IMR-90 (cell line): ENCODE measurements around the gene NEUROG1. TPM values are rescaled to one million over a fixed set of nuclear protein-coding genes. Genes with fewer than 3 reads are reported as not detected.
A peak's percentile ranks its signal among the peaks of the same experiment; 100 is the strongest.

Experiments
- ATAC-seq: fragments of 200-7000 bp; cut with Tn5 transposase; 2 replicates; pipeline ENCODE4 v1.9.1; 2020; ENCODE audit warnings: low read depth, mild to moderate bottlenecking, moderate library complexity
- BruUV-seq: library from RNA; stranded (reverse); fragments of 400-500 nt; replicated peaks from 2 replicates; lab custom pipeline; 2021; lab: Mats Ljungman, UMichigan
- CTCF ChIA-PET: fragments of 300-600 bp; formaldehyde crosslinking; extraction: SDS; loops from one replicate; lab custom pipeline; 2021; ENCODE audit warnings: antibody characterized with exemption; lab: Yijun Ruan, JAX
- POLR2A ChIA-PET: fragments of 300-600 bp; sonication (Branson Sonifier 250); formaldehyde crosslinking; loops from one replicate; lab custom pipeline; 2022; ENCODE audit warnings: antibody characterized with exemption; ENCODE audit not compliant: unreplicated experiment; lab: Charles Lee
- DNase-seq: peaks from one replicate; pipeline ENCODE4 v3.0.0; 2013
- H2AFZ ChIP-seq: replicated peaks from 2 replicates; pipeline ENCODE3; 2013; ENCODE audit warnings: low read length, mild to moderate bottlenecking; ENCODE audit not compliant: poor library complexity
- H2AK5ac ChIP-seq: 2 replicates; pipeline ENCODE4 v1.6.1; 2013; ENCODE audit warnings: low read depth, low read length, inconsistent platforms
- H2AK9ac ChIP-seq: replicated peaks from 2 replicates; pipeline ENCODE3; 2013; ENCODE audit warnings: mild to moderate bottlenecking, low read depth, low read length, moderate library complexity; ENCODE audit not compliant: poor library complexity
- H2BK120ac ChIP-seq: 2 replicates; pipeline ENCODE4 v1.6.1; 2013; ENCODE audit warnings: low read depth, low read length, inconsistent platforms
- H2BK15ac ChIP-seq: 3 replicates; pipeline ENCODE4 v1.6.1; 2013; ENCODE audit warnings: low read depth, low read length, inconsistent platforms
- H2BK20ac ChIP-seq: 2 replicates; pipeline ENCODE4 v1.6.1; 2013; ENCODE audit warnings: low read depth, mild to moderate bottlenecking, inconsistent platforms, low read length, moderate library complexity
- H2BK5ac ChIP-seq: 2 replicates; pipeline ENCODE4 v1.6.1; 2013; ENCODE audit warnings: mild to moderate bottlenecking, low read depth, low read length, inconsistent platforms; ENCODE audit not compliant: poor library complexity, severe bottlenecking
- H3K14ac ChIP-seq: replicated peaks from 2 replicates; pipeline ENCODE4 v1.6.1; 2013; ENCODE audit warnings: low read depth, low read length, inconsistent platforms
- H3K18ac ChIP-seq: 2 replicates; pipeline ENCODE4 v1.6.1; 2013; ENCODE audit warnings: low read depth, low read length, control low read depth
- H3K23ac ChIP-seq: 2 replicates; pipeline ENCODE4 v1.6.1; 2013; ENCODE audit warnings: low read depth, low read length, inconsistent platforms
- H3K27ac ChIP-seq: 2 replicates; pipeline ENCODE4 v1.5.1; 2013; ENCODE audit warnings: mild to moderate bottlenecking, control low read depth, low read length; ENCODE audit not compliant: insufficient read depth
- H3K27me3 ChIP-seq: 2 replicates; pipeline ENCODE4 v1.6.1; 2013; ENCODE audit warnings: low read length; ENCODE audit not compliant: control insufficient read depth, insufficient read depth
- H3K36me3 ChIP-seq: 2 replicates; pipeline ENCODE4 v1.6.1; 2013; ENCODE audit warnings: low read length, mixed read lengths; ENCODE audit not compliant: control insufficient read depth, insufficient read depth
- H3K4ac ChIP-seq: 2 replicates; pipeline ENCODE4 v1.6.1; 2013; ENCODE audit warnings: low read depth, low read length, inconsistent platforms
- H3K4me1 ChIP-seq: 2 replicates; pipeline ENCODE4 v1.6.1; 2013; ENCODE audit warnings: low read length, mixed read lengths; ENCODE audit not compliant: control insufficient read depth, insufficient read depth
- H3K4me2 ChIP-seq: 2 replicates; pipeline ENCODE4 v1.6.1; 2013; ENCODE audit warnings: low read depth, mild to moderate bottlenecking, control low read depth, low read length, moderate library complexity
- H3K4me3 ChIP-seq: 2 replicates; pipeline ENCODE4 v1.5.1; 2013; ENCODE audit warnings: low read depth, mild to moderate bottlenecking, control low read depth, low read length, moderate library complexity; ENCODE audit not compliant: insufficient read depth
- H3K56ac ChIP-seq: 2 replicates; pipeline ENCODE4 v1.6.1; 2013; ENCODE audit warnings: low read length, inconsistent platforms; ENCODE audit not compliant: insufficient read depth; ENCODE audit errors: extremely low read depth
- H3K79me1 ChIP-seq, 2 experiments: 2 replicates each; pipeline ENCODE4 v1.6.1; 2013; ENCODE audit warnings: low read length in 2 of 2, inconsistent platforms in 1 of 2, low read depth in 1 of 2
- H3K9ac ChIP-seq: 2 replicates; pipeline ENCODE4 v1.6.1; 2013; ENCODE audit warnings: low read depth, low read length, control low read depth
- H3K9me1 ChIP-seq: 2 replicates; pipeline ENCODE4 v1.6.1; 2013; ENCODE audit warnings: low read length, inconsistent platforms; ENCODE audit not compliant: insufficient read depth
- H3K9me3 ChIP-seq: 2 replicates; pipeline ENCODE4 v1.6.1; 2013; ENCODE audit warnings: low read length; ENCODE audit not compliant: control insufficient read depth, insufficient read depth
- H4K20me1 ChIP-seq: 2 replicates; pipeline ENCODE4 v1.6.1; 2013; ENCODE audit warnings: low read length, inconsistent platforms; ENCODE audit not compliant: insufficient read depth
- H4K5ac ChIP-seq: 2 replicates; pipeline ENCODE4 v1.6.1; 2013; ENCODE audit warnings: mild to moderate bottlenecking, low read depth, low read length, control low read depth
- H4K8ac ChIP-seq, 2 experiments: 2 replicates each; pipeline ENCODE4 v1.6.1; 2013; ENCODE audit warnings: low read depth in 2 of 2, low read length in 2 of 2, control low read depth in 1 of 2, inconsistent platforms in 1 of 2
- H4K91ac ChIP-seq: 2 replicates; pipeline ENCODE4 v1.6.1; 2013; ENCODE audit warnings: low read depth, low read length, inconsistent platforms; ENCODE audit not compliant: insufficient read depth
- CHD1 ChIP-seq: IDR thresholded peaks from 2 replicates; pipeline ENCODE4 v1.6.1; 2012; ENCODE audit warnings: low read depth, low read length, improper control_type of control experiment
- FOS ChIP-seq: fragments of 150-350 bp; IDR thresholded peaks from 2 replicates; pipeline ENCODE4 v1.6.1; 2016; ENCODE audit warnings: low read depth, low read length
- MXI1 ChIP-seq: IDR thresholded peaks from 2 replicates; pipeline ENCODE4 v1.6.1; 2012; ENCODE audit warnings: low read depth, mild to moderate bottlenecking, low read length, moderate library complexity, borderline replicate concordance
- POLR2A ChIP-seq: IDR thresholded peaks from 2 replicates; pipeline ENCODE4 v1.6.1; 2012; ENCODE audit warnings: mild to moderate bottlenecking, low read depth, low read length
- RAD21 ChIP-seq: IDR thresholded peaks from 2 replicates; pipeline ENCODE4 v1.6.1; 2012; ENCODE audit warnings: low read length, improper control_type of control experiment
- RCOR1 ChIP-seq: IDR thresholded peaks from 2 replicates; pipeline ENCODE4 v1.6.1; 2012; ENCODE audit warnings: mild to moderate bottlenecking, low read length, improper control_type of control experiment; ENCODE audit not compliant: insufficient replicate concordance
- RFX5 ChIP-seq: IDR thresholded peaks from 2 replicates; pipeline ENCODE4 v1.8.0; 2012; ENCODE audit warnings: low read depth, mild to moderate bottlenecking, low read length, moderate library complexity
- SMC3 ChIP-seq: fragments of 150-350 bp; IDR thresholded peaks from 2 replicates; pipeline ENCODE4 v1.6.1; 2016; ENCODE audit warnings: low read depth, mild to moderate bottlenecking, antibody characterized with exemption, low read length, moderate library complexity
- WGBS, 2 experiments: methylation state at CpG; one replicate each; pipeline versions ENCODE4 v1.1.5 to v1.1.7; 2013; ENCODE audit warnings: missing lambda C conversion rate in 2 of 2; ENCODE audit not compliant: insufficient read length in 1 of 2; ENCODE audit errors: extremely low coverage in 2 of 2; 5-methylcytosine and 5-hydroxymethylcytosine counted together
- dilution Hi-C: fragments of 300-500 bp; cut with HindIII; formaldehyde crosslinking; loops from one replicate; pipeline ENCODE4 v1.14.3; 2018; ENCODE audit warnings: low sequenced_read_pairs; ENCODE audit not compliant: unreplicated experiment
- in situ Hi-C: fragments of 300-500 bp; cut with MboI; formaldehyde crosslinking; loops from 3 replicates; pipeline ENCODE4 v1.14.3; 2019; ENCODE audit warnings: low sequenced_read_pairs, inconsistent platforms, mixed read lengths
- intact Hi-C: fragments of 100-400 bp; cut with micrococcal nuclease; formaldehyde crosslinking; loops from 2 replicates; pipeline ENCODE4 v1.10.0; 2022
- polyA plus RNA-seq, 3 experiments: library from polyadenylated mRNA; depleted of rRNA; stranded (reverse); fragments of >200 nt; gene quantifications; 2 replicates each; pipeline ENCODE4 v1.2.3, GENCODE V29; 2012; ENCODE audit warnings: low replicate concordance in 1 of 3
- total RNA-seq: library from RNA; depleted of rRNA; stranded (reverse); fragments of >200 nt; gene quantifications from 2 replicates; pipeline ENCODE4 v1.2.3, GENCODE V29; 2012
- TF ChIP-seq, protein P1 (sequence below): conservative IDR thresholded peaks from 2 replicates; pipeline ENCODE4 v1.5.1; 2012; ENCODE audit warnings: mild to moderate bottlenecking, low read depth, low read length, improper control_type of control experiment
- TF ChIP-seq, protein P2 (sequence below): fragments of 150-350 bp; IDR thresholded peaks from 2 replicates; pipeline ENCODE4 v1.6.1; 2016; ENCODE audit warnings: low read depth, mild to moderate bottlenecking, low read length, moderate library complexity, borderline replicate concordance

NEUROG1 gene
- total and polyA plus RNA-seq, 2 of the 4 experiments (the other 2 are of a cell fraction): not detected

DNA sequence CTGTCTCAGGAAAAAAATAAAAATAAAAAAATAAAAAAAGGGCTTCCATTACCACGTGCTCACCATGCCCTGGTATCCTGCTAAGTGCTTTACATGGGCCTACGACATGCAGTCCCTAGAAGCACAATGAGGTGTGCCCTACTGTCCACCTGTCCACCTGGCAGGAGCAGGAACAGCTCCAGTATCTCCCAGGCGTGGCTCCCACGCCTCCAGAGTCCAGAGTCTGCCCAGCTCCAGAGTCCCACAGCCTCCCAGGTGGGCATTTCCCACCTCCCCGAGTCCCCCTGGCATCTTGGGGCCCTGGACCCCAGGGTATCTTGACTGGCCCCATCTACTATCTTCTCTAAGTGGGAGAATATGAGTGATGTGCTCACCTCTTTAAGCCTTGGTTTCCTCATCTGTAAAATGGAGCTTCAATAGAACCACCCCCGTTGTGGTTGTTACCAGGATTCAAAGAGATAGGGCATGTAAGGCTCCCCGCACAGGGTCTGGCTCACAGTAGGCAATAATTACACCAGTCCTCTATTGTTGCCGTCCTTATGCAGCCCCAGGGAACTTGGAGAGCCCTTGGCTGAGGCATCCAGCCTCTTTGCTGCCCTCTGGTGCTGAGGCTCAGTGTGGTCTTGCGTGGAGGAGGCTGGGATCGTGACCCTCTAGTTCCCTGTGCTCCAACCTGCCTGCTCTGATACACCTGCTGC is 34.1 kb upstream of the NEUROG1 start:
- H3K9me3 ChIP-seq: no peaks in the 10 kb centered on the region
- no peak overlapping the region for H3K27ac ChIP-seq
- no peak overlapping the region for H2AFZ ChIP-seq
- no peak overlapping the region for H3K18ac ChIP-seq
- BruUV-seq: no TSS peak
- no peak overlapping the region for H2BK5ac ChIP-seq
- H3K23ac ChIP-seq: no peak overlapping the region
- H2AK5ac ChIP-seq: no peak overlapping the region
- H4K5ac ChIP-seq: no peak overlapping the region
- H4K91ac ChIP-seq: no peak overlapping the region
- peaks cover 28% of the 10 kb centered on the region; the same call in 1 of the 2 replicates for H3K27me3 ChIP-seq
- dilution Hi-C loops (loop anchor here (25.0 kb wide), 1 partner anchor 108 kb away; the partner anchor contains the start of gene TIFAB), in situ Hi-C loops (loop anchor here (10.0 to 25.0 kb wide), 2 partner anchors 265 to 642 kb away; partner anchors contain the start of gene SLC25A48), intact Hi-C loops (loop anchor here (10.0 kb wide), 1 partner anchor 645 kb away; no protein-coding TSS in a partner anchor)
- H3K4me1 ChIP-seq: no peaks in the 10 kb centered on the region
- no peaks in the 10 kb centered on the region for H3K79me1 ChIP-seq
- H3K4ac ChIP-seq: no peak overlapping the region
- no peak overlapping the region for H3K4me2 ChIP-seq
- POLR2A ChIA-PET: no interaction called here
- no peak overlapping the region for H4K8ac ChIP-seq
- H3K4me3 ChIP-seq: no peak overlapping the region
- TF ChIP-seq RFX5 (no peak), POLR2A (no peak), CHD1 (no peak), RCOR1 (no peak), FOS (no peak), MXI1 (no peak), RAD21 (0 out of 2 replicates have a peak, but pooled peaks have one; percentile 20), SMC3 (peak; percentile 35; the same call in 1 of the 2 replicates)
- TF ChIP-seq, protein P1, sequence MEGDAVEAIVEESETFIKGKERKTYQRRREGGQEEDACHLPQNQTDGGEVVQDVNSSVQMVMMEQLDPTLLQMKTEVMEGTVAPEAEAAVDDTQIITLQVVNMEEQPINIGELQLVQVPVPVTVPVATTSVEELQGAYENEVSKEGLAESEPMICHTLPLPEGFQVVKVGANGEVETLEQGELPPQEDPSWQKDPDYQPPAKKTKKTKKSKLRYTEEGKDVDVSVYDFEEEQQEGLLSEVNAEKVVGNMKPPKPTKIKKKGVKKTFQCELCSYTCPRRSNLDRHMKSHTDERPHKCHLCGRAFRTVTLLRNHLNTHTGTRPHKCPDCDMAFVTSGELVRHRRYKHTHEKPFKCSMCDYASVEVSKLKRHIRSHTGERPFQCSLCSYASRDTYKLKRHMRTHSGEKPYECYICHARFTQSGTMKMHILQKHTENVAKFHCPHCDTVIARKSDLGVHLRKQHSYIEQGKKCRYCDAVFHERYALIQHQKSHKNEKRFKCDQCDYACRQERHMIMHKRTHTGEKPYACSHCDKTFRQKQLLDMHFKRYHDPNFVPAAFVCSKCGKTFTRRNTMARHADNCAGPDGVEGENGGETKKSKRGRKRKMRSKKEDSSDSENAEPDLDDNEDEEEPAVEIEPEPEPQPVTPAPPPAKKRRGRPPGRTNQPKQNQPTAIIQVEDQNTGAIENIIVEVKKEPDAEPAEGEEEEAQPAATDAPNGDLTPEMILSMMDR: peak; percentile 44
- TF ChIP-seq, protein P2, sequence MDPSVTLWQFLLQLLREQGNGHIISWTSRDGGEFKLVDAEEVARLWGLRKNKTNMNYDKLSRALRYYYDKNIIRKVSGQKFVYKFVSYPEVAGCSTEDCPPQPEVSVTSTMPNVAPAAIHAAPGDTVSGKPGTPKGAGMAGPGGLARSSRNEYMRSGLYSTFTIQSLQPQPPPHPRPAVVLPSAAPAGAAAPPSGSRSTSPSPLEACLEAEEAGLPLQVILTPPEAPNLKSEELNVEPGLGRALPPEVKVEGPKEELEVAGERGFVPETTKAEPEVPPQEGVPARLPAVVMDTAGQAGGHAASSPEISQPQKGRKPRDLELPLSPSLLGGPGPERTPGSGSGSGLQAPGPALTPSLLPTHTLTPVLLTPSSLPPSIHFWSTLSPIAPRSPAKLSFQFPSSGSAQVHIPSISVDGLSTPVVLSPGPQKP: no peak
- 59% methylated on average over 4 of the region's 10 CpGs; no CpG with 5 or more reads in 1 of the 2 experiments for WGBS, 2 experiments
- no peak overlapping the region for H3K14ac ChIP-seq
- H3K9ac ChIP-seq: no peak overlapping the region
- H4K20me1 ChIP-seq: no peaks in the 10 kb centered on the region
- H2BK120ac ChIP-seq: no peak overlapping the region
- DNase-seq (peak; percentile 36), ATAC-seq (peak; percentile 69)
- H3K36me3 ChIP-seq: no peaks in the 10 kb centered on the region
- H3K56ac ChIP-seq: no peak overlapping the region
- H2AK9ac ChIP-seq: no peak overlapping the region
- CTCF ChIA-PET: interaction anchor here (0.6 to 5.4 kb wide), 7 partner anchors 9 to 260 kb away, joined by 3 to 56 read pairs (median 3); no protein-coding TSS in a partner anchor
- H2BK20ac ChIP-seq: no peak overlapping the region
- no peaks in the 10 kb centered on the region for H3K9me1 ChIP-seq
- no peak overlapping the region for H2BK15ac ChIP-seq
